ENCODE measurements around the gene NRTN. TPM values are rescaled to one million over a fixed set of nuclear protein-coding genes. Genes with fewer than 3 reads are reported as not detected.
"Not testable (repeated sequence)": the region's sequence is repeated elsewhere in the genome, so short reads cannot be mapped to it uniquely, and the experiment has no call there.

Gene NRTN
- total RNA-seq, 1 donor from 2014 or later = 5.4 TPM

- Mint-ChIP-seq H3K27me3 (no peaks in the 10 kb centered on the region), H3K36me3 (no peaks in the 10 kb centered on the region), H3K27ac (no peak overlapping the region), H3K4me1 (ENCODE audit: unreplicated experiment) (no peaks in the 10 kb centered on the region), H3K9me3 (no peaks in the 10 kb centered on the region), H3K4me3 (no peak overlapping the region)
- DNase-seq (ENCODE audit: extremely low spot score, unreplicated experiment) = no peak
- no peak for TF ChIP-seq CTCF (conservative IDR thresholded peaks at IDR 0.05)
These were observed 45.3 kb downstream of the NRTN start for GRCh38 chr19:5850189-5850588.

GRCh38 chr19:5850743-5851293 lies 46.0 kb downstream of the NRTN start:
- Mint-ChIP-seq H3K4me3 (peak overlapping the region; percentile 60), H3K9me3 (no peaks in the 10 kb centered on the region), H3K4me1 (ENCODE audit: unreplicated experiment) (no peaks in the 10 kb centered on the region), H3K27me3 (no peaks in the 10 kb centered on the region), H3K27ac (no peak overlapping the region), H3K36me3 (no peaks in the 10 kb centered on the region)
- no peak for DNase-seq (ENCODE audit: extremely low spot score, unreplicated experiment)
- no peak for TF ChIP-seq CTCF (conservative IDR thresholded peaks at IDR 0.05)

GRCh38 chr19:5851302-5851701 lies 46.4 kb downstream of the NRTN start, which contains the start of gene FUT3:
TSS of gene FUT3 (minus strand) at chr19:5851449.
- Mint-ChIP-seq H3K4me1 (ENCODE audit: unreplicated experiment) (no peaks in the 10 kb centered on the region), H3K36me3 (no peaks in the 10 kb centered on the region), H3K4me3 (peak within 1 kb of the TSS; percentile 60), H3K27ac (no peak within 1 kb of the TSS), H3K27me3 (no peaks in the 10 kb centered on the region), H3K9me3 (no peaks in the 10 kb centered on the region)
- no peak for TF ChIP-seq CTCF (conservative IDR thresholded peaks at IDR 0.05)
- no peak for DNase-seq (ENCODE audit: extremely low spot score, unreplicated experiment)

- H3K36me3 Mint-ChIP-seq; H3K9me3 Mint-ChIP-seq; DNase-seq (ENCODE audit: extremely low spot score, unreplicated experiment); H3K4me1 Mint-ChIP-seq (ENCODE audit: unreplicated experiment); H3K27me3 Mint-ChIP-seq; H3K4me3 Mint-ChIP-seq: not testable (repeated sequence)
- peak overlapping the region; percentile 59 for H3K27ac Mint-ChIP-seq
These were observed 49.3 kb downstream of the NRTN start for GRCh38 chr19:5854121-5854520.

GRCh38 chr19:5855151-5855550 lies 50.3 kb downstream of the NRTN start:
- DNase-seq (ENCODE audit: extremely low spot score, unreplicated experiment); H3K4me3 Mint-ChIP-seq; H3K27ac Mint-ChIP-seq; H3K27me3 Mint-ChIP-seq; H3K9me3 Mint-ChIP-seq; H3K36me3 Mint-ChIP-seq; H3K4me1 Mint-ChIP-seq (ENCODE audit: unreplicated experiment): not testable (repeated sequence)

- Mint-ChIP-seq H3K4me3 (no peak overlapping the region), H3K27me3 (no peaks in the 10 kb centered on the region)
These were observed 52.6 kb downstream of the NRTN start for GRCh38 chr19:5857203-5858081.

More at GRCh38 chr19:5857203-5858081, 52.6 kb downstream of the NRTN start:
- no peaks in the 10 kb centered on the region for H3K9me3 Mint-ChIP-seq
- no peak overlapping the region for H3K27ac Mint-ChIP-seq
- DNase-seq (ENCODE audit: extremely low spot score, unreplicated experiment) = no peak
- TF ChIP-seq CTCF (conservative IDR thresholded peaks at IDR 0.05) = no peak
- no peaks in the 10 kb centered on the region for H3K36me3 Mint-ChIP-seq
- no peaks in the 10 kb centered on the region for H3K4me1 Mint-ChIP-seq (ENCODE audit: unreplicated experiment)
